Choroid plexus epithelial cell (primary cell): ENCODE results near the gene GAPDHS.

Experiments used
- DNase-seq: peaks from one replicate; pipeline ENCODE4 v3.0.0-alpha.2; 2010; ENCODE audit warnings: low read depth
- H3K4me3 ChIP-seq: 2 replicates; pipeline ENCODE4 v1.5.1; 2011; ENCODE audit warnings: low read depth, mild to moderate bottlenecking, control low read depth, low read length, moderate library complexity
- TF ChIP-seq, protein P1 (sequence below): conservative IDR thresholded peaks from 2 replicates; pipeline ENCODE4 v1.5.1; 2011; ENCODE audit warnings: low read depth, mild to moderate bottlenecking, control low read depth, inconsistent platforms, low read length, moderate library complexity

Gene GAPDHS

DNA sequence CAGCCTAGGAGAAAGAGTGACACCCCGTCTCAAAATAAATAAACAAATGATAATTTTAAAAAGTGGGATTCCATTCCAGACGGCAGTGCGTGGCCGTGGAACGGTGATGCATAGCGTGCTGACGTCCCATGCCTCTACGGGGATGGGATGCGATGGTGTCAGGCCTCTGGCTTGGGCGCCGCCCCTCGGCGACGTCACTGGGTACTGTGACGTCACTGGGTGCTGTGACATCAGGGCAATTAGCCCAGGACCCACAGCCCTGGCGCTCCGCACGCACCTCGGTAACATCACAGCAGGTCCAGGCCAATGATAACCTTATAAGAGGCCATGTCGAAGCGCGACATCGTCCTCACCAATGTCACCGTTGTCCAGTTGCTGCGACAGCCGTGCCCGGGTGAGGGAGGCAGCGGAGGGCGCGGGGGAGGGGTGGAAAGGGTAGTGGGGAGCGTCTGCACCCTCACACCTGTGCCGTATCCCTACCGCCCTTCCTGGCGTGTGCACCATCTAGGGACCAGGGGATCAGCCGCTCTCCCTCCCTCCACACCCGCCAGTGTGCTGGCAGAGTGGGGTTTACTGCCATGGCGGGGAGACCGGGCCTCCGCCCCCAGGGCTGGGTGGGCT, at the start of gene GAPDHS:
Gene GAPDHS (plus strand): TSS at position 256 of the 621 bp plus-strand sequence. CDS start 72 bp downstream, at position 328.
- no peak within 1 kb of the TSS for H3K4me3 ChIP-seq
- DNase-seq: no peak
- TF ChIP-seq, protein P1, sequence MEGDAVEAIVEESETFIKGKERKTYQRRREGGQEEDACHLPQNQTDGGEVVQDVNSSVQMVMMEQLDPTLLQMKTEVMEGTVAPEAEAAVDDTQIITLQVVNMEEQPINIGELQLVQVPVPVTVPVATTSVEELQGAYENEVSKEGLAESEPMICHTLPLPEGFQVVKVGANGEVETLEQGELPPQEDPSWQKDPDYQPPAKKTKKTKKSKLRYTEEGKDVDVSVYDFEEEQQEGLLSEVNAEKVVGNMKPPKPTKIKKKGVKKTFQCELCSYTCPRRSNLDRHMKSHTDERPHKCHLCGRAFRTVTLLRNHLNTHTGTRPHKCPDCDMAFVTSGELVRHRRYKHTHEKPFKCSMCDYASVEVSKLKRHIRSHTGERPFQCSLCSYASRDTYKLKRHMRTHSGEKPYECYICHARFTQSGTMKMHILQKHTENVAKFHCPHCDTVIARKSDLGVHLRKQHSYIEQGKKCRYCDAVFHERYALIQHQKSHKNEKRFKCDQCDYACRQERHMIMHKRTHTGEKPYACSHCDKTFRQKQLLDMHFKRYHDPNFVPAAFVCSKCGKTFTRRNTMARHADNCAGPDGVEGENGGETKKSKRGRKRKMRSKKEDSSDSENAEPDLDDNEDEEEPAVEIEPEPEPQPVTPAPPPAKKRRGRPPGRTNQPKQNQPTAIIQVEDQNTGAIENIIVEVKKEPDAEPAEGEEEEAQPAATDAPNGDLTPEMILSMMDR: no peak

DNA sequence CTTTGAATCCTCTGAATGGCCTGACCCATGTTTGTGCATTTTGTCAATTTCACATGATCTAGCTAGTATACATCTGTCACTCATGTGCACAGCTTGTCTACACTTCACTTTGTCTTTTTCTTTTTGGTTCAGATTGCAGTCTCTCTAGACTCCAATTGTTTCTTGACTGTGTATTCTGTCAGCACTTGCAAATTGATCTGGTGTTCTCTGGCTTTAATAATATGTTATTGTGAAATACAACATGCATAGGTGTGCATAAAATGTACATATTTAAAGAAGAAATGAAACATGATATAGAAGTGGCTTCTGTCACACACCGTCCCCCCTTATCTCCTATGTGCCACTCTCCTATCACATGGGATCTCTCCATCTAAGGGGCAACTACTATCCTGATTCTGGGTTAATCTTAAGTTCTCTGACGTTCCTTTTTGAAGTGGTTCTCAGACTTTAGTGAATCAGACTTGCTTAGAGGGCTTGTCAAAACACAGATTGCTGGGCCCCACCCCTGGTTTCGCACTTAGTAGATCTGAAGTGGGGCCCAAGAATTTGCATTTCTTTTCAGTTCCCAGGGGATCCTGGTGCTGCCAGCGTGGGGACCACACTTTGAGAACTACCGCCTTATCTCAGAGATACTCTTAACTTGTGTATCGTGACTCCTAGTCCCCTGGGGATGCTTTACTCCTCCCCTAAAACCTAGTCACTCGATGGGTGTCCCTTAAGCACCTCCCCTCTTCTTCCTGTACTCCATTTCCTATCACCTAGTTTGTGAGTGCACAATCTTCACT, 48.8 kb upstream of the GAPDHS start:
- no peak for DNase-seq
- H3K4me3 ChIP-seq: no peak overlapping the region
- TF ChIP-seq, protein P1: no peak

DNA sequence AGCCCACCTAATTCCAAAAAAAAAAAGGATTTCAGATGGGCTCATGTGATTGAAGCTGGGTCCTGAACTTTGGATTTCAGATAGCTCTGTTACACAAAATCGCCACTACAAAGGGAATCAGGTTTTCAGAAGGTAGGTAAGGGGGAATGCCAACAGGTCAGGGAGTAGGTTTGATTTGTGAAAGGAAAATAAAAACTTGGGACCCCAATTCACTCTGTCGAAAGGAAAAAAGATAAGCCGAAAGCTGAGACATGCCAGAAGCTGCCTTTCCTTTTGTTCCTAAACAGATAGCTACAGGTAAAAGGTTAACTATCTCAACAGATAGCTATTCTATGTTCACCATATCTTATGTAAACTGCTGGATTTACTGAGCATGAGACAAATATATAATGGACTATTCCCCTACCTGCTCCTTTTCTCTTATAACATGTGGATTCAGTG, 47.0 kb upstream of the GAPDHS start:
- TF ChIP-seq, protein P1: no peak
- no peak overlapping the region for H3K4me3 ChIP-seq
- DNase-seq: no peak

DNA sequence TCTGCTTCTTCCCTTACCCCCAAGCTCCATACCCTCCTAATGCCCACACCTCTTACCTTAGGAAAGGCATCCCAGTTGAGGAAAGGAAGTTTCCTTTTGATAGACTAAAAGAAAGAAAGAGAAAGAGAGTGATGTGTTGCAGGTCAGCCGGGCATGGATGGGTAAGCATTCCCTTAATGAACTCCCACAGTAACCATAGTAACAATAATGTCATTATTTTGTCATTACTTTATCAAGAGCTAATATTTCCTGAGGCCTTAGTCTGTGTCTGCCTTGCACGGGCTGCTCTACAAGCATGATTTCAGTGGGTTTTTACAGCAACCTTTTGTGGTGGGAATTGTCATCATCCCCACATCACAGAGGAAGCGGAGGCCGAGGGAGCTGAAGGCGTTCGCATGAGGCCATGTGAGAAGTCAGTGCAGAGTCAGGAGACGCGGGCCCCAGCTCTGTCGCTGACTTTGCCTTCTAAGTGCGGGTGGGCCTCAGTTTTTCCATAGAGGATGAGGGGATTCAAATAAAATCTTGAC, 45.5 kb upstream of the GAPDHS start:
- no peak for DNase-seq
- H3K4me3 ChIP-seq: no peak overlapping the region
- TF ChIP-seq, protein P1: no peak

DNA sequence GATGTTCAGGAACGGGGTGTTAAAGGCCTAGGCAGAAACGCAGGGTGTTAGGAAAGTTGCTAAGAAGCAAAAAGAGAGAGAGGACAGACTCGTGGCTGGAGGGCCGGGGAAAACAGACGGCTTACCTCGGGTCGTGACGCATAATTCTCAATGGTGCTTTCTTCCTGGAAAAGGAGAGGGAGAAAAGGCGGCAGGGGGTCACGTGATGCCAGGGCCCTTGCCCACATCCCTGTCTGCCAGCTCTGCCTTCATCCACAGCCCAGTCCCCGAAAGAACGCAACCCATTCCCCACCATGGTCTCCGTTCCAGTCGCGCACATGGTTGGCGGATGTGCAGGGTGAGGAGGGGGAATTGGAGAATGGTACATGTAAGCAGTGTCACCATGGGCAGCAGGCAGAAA, 44.6 kb upstream of the GAPDHS start:
- TF ChIP-seq, protein P1: no peak
- no peak for DNase-seq

DNA sequence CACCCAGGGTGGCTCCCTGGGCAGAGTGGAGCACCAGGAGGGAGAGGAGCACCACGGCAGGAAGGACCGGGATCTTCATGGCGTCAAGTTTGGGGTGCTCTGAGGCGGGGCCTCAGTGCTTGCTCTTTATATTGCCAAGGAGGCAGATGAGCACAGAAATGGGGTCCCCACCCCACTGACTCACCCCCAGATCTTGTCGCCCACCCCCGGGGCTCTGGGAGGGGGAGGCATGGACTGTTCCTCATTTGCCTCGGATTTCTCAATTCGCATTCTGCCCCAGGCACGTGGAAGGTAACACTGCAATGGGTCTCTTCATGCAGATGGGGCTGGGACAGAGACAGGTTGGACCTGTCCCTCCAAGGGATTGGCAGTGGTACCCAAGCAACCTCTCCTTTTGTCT, 42.9 kb upstream of the GAPDHS start, which contains the start of gene KRTDAP:
Gene KRTDAP (minus strand): TSS at position 101 of the 400 bp plus-strand sequence. CDS start 22 bp downstream, at position 79.
- DNase-seq: no peak
- TF ChIP-seq, protein P1: no peak
- no peak within 1 kb of the TSS for H3K4me3 ChIP-seq

More for the DNA sequence above, 44.6 kb upstream of the GAPDHS start:
- no peak overlapping the region for H3K4me3 ChIP-seq
